HFFc6 (cell line): Measurements from ENCODE around the gene PRKAG2. TPM values are rescaled to one million over a fixed set of nuclear protein-coding genes. Genes with fewer than 3 reads are reported as not detected.

ENCODE experiments used
- DNase-seq: peaks from one replicate; pipeline ENCODE4 v3.0.0-alpha.2; 2018
- H3K27ac Mint-ChIP-seq: 2 replicates; pipeline ENCODE4 v1.8.0; 2020; ENCODE audit warnings: mild to moderate bottlenecking, mixed read lengths
- H3K27me3 Mint-ChIP-seq: 2 replicates; pipeline ENCODE4 v1.8.0; 2021; ENCODE audit warnings: mild to moderate bottlenecking, moderate library complexity, mixed read lengths; ENCODE audit not compliant: insufficient read depth
- H3K36me3 Mint-ChIP-seq: 2 replicates; pipeline ENCODE4 v1.8.0; 2021; ENCODE audit warnings: low read depth, mixed read lengths
- H3K4me1 Mint-ChIP-seq: 2 replicates; pipeline ENCODE4 v1.8.0; 2020; ENCODE audit warnings: low read depth, mixed read lengths
- H3K4me3 Mint-ChIP-seq: 2 replicates; pipeline ENCODE4 v1.8.0; 2020; ENCODE audit warnings: mild to moderate bottlenecking, moderate library complexity, mixed read lengths
- H3K9me3 Mint-ChIP-seq: 2 replicates; pipeline ENCODE4 v1.8.0; 2020; ENCODE audit warnings: mild to moderate bottlenecking, mixed read lengths
- CTCF ChIP-seq: fragments of 200-600 bp; sonication (generic); IDR thresholded peaks from 2 replicates; pipeline ENCODE4 v1.5.0; 2021; ENCODE audit warnings: antibody characterized with exemption, mild to moderate bottlenecking
- total RNA-seq, 6 experiments: library from RNA; stranded (reverse); fragmentation: NEBNext Ultra II Directional; extraction: Animal tissue kit (Norgen Biotek cat#: 25700); gene quantifications; 2 replicates in 1 of 6; 3 replicates in 5 of 6; pipeline ENCODE4 v1.2.3, GENCODE V29; 2021

The PRKAG2 gene
- total RNA-seq, 6 experiments from 2014 or later: 15.1 to 19.2 (median 18.4) TPM

GRCh38 chr7:151813997-151814396 lies 62.9 kb downstream of the PRKAG2 start:
- no peaks in the 10 kb centered on the region for H3K9me3 Mint-ChIP-seq
- TF ChIP-seq CTCF: no peak
- no peaks in the 10 kb centered on the region for H3K36me3 Mint-ChIP-seq
- no peak overlapping the region for H3K4me3 Mint-ChIP-seq
- H3K27me3 Mint-ChIP-seq: peaks cover 66% of the 10 kb centered on the region
- DNase-seq: no peak
- no peak overlapping the region for H3K27ac Mint-ChIP-seq
- peaks cover 6% of the 10 kb centered on the region; the same call in 1 of the 2 replicates for H3K4me1 Mint-ChIP-seq

- H3K4me3 Mint-ChIP-seq: no peak overlapping the region
- H3K36me3 Mint-ChIP-seq: no peaks in the 10 kb centered on the region
- H3K4me1 Mint-ChIP-seq: peaks cover 6% of the 10 kb centered on the region; the same call in 1 of the 2 replicates
- H3K27me3 Mint-ChIP-seq: peaks cover 62% of the 10 kb centered on the region
- no peak for TF ChIP-seq CTCF
- no peaks in the 10 kb centered on the region for H3K9me3 Mint-ChIP-seq
- DNase-seq: no peak
- H3K27ac Mint-ChIP-seq: no peak overlapping the region
Measured at GRCh38 chr7:151813445-151813844, 63.5 kb downstream of the PRKAG2 start.

GRCh38 chr7:151812967-151813366 lies 63.9 kb downstream of the PRKAG2 start:
- H3K4me3 Mint-ChIP-seq: no peak overlapping the region
- no peak overlapping the region for H3K27ac Mint-ChIP-seq
- no peaks in the 10 kb centered on the region for H3K36me3 Mint-ChIP-seq
- no peaks in the 10 kb centered on the region for H3K9me3 Mint-ChIP-seq
- DNase-seq: no peak
- H3K27me3 Mint-ChIP-seq: peaks cover 61% of the 10 kb centered on the region
- no peak for TF ChIP-seq CTCF
- H3K4me1 Mint-ChIP-seq: peaks cover 6% of the 10 kb centered on the region; the same call in 1 of the 2 replicates

- Mint-ChIP-seq H3K27me3 (peaks cover 64% of the 10 kb centered on the region), H3K4me1 (peaks cover 6% of the 10 kb centered on the region; the same call in 1 of the 2 replicates), H3K36me3 (no peaks in the 10 kb centered on the region), H3K9me3 (no peaks in the 10 kb centered on the region), H3K4me3 (no peak overlapping the region), H3K27ac (no peak overlapping the region)
- no peak for TF ChIP-seq CTCF
- no peak for DNase-seq
Measured at GRCh38 chr7:151810441-151811232, 66.3 kb downstream of the PRKAG2 start.

- peaks cover 6% of the 10 kb centered on the region; the same call in 1 of the 2 replicates for H3K4me1 Mint-ChIP-seq
Measured at GRCh38 chr7:151809864-151810170, 67.1 kb downstream of the PRKAG2 start.

More at GRCh38 chr7:151809864-151810170, 67.1 kb downstream of the PRKAG2 start:
- Mint-ChIP-seq H3K27ac (no peak overlapping the region), H3K4me3 (no peak overlapping the region), H3K36me3 (no peaks in the 10 kb centered on the region), H3K9me3 (no peaks in the 10 kb centered on the region), H3K27me3 (peaks cover 61% of the 10 kb centered on the region)
- DNase-seq: no peak
- no peak for TF ChIP-seq CTCF
